Amygdala (tissue), 56 donors: Measurements from ENCODE around the gene MIPEP.
"Not testable (repeated sequence)": the region's sequence is repeated elsewhere in the genome, so short reads cannot be mapped to it uniquely, and the experiment has no call there.

Source experiments
- DNase-seq, 56 donors: peaks; one replicate each; lab custom pipeline; 2025; lab: John Stamatoyannopoulos, UW

MIPEP gene

DNA sequence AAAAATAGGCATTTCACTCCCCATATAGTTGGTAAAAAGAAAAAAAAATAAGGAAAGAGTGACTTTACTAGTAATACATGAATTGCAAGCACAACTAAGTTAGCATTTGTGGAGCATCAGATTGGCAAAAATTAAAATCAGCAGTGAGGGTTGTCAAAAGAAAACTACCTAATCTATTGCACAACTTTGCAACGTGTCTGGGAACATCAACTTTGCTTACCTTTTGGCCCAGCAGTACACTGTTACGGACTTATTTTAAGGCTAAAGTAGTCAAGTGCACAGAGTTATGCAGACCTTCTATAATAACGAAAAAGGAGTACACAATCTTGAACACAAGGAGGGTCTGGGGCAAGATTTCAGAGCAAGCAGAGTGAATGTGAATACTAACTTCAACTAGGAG lies 102.6 kb downstream of the MIPEP start:
- DNase-seq: no peak

DNA sequence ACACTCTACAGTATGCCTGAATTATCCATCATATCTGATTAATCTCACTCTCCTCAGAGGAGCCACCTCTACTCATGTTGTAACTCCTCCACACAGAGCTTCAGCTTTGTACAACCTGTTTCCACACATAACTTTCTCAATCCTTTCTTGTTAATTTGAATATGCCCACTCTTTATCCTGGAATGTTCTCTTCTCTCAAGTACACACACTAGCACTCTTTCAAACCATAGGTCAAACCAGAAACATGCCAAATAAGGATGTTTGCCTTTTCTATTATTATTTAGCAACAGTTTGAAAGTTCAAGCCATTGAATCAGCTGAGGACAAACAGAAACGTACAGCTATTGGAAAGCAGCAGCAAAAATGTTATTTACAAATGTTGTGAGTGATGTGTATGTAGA lies 110.3 kb downstream of the MIPEP start:
- DNase-seq: no peak

DNA sequence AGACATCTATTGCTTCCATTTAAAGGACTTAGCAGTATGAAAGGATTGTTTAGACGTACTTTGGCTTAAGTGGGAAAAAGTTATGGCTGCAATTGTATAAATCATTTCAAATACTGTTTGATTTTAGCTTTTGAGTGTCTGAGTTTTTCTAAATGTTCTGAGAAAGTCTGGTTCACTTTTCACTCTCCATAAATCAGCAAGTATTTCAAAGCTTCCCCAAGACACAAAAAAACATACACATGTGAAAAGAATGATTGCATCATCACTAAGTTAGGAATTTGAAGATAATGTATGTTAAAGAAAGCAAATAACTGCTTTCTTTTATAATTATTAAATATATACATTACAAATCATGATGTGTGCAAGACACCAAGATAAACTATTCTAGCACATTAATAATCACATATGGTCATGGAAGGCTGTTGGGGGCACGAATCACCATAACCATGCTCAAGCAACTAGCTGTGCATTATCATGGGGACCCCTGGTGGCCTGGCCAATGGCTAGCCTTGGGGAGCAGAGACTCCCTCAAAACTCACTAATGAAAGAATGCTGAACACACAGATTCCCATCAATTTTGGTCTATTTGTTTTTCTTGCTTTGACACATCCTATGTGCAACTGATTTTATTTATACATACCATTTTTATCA lies 111.1 kb downstream of the MIPEP start:
- DNase-seq: no peak

DNA sequence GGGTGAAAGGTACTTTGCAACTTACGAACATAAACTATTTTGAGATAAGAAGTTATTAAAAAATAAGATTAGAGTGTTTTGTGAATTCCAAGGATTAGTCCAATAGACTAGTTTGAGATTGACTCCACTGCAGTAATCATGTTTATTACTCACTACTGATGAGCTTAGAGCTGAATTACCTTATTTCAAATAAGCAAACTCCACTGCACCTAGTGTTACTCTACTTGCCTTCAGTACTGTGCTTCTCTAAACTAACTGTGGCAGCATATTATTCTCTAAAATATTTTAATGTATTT lies 111.7 kb downstream of the MIPEP start:
- no peak for DNase-seq

DNA sequence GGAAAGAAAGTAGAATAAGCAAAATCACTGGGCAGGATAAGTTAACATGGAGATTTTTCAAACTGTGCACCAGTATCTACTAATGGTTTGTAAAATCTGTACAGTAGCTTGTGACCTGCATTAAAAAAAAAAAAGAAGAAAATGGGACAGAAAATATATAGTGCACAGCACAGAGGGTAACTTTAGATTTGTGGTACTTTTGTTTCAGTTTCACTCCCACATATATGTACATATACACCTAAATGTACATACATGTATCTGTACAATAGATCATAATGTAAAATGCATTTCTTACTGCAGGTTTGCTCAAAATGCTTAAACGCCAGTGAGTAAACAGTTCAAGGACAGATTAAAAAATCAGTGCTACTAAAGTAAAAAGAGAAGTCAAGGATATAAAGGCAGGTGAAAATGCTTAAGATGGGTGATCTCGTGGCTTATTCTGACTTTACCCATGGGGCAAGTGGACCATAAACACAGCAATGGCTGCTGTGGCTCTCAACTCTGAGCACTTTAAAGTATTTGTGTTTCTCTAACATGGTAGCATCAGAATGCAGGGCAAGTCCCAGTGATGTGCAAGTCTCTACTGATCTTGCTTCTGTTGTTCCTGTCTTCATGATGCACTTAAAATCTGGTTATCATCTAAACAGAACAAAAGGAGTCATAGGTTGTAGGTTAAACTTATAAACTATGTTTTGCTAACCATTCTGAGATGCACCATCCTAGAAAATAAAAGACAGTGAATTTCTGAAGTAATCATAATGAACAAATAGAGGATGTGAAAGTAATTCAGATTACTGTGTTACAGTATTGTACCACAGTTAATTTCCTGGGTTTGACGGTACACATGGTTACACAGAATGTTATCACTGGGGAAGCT lies 112.3 kb downstream of the MIPEP start:
- DNase-seq: no peak

DNA sequence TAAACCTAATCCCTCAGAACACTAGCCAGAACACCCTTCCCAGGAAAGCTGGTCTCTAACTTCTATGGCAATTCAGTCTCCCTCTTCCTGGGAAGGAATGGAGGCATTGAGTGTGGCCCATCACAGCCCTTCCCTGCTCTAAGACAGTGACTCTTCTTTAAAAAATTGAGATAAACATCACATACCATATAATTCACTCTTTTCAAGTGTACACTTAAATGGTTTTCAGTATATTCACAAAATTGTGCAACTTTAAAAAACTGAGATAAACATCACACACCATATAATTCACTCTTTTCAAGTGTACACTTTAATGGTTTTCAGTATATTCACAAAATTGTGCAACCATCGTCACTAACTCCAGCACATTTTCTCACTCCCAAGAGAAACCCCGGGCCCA lies 116.5 kb downstream of the MIPEP start:
- no peak for DNase-seq

DNA sequence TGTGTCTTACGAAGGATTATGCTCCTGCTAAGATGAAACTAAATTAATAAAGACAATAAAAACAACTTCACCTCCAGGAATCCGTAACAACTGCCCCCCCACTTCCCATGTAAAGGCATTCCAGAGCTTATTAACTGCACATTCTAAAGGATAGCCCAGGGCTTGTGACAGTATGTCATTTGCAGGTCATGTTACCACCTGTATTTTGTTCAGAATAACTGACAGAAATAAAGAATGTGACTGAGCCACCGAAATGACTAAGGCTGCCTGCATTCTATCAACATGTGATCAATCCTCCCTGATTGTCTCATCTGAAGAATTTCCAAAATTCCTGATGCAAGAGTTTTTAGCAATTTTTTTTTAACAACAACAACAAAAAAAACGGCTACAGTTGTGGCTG lies 117.2 kb downstream of the MIPEP start:
- DNase-seq: no peak

DNA sequence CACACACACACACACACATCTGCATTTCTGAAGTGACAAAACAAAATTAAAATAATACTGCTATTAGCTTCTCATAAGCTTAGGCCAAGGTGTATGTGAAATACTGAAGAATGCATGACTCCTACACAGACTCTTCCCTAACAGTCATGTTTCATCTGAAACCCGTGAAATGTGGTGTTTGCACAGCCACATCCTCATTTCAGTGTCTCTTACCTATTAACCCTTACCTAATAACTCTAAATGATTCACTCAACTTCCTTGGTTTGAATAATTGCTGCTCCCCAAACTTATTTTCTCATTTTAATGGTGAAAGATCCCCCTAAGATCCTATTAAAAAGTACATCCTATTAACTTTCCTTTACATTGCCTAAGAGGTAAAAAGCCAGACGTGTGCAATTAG lies 117.6 kb downstream of the MIPEP start:
- no peak for DNase-seq

DNA sequence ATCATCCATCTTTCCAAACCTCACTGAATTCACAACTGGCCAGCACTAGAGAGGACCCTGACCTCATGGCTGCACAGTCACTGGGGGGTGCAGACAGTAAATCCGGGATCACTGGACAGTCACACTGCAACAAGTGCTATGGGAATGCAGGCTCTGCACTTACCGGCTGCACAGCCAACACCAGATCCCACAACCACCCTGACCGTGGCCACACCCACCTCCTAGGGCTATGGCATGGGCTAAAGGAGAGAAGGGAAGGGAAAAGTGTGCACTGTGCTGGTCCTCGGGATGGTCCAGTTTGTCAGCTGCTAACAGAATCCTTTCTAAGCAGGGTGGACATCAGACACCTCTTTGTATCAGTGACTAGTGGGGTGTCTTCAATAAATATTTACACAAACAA lies 118.2 kb downstream of the MIPEP start:
- no peak for DNase-seq

DNA sequence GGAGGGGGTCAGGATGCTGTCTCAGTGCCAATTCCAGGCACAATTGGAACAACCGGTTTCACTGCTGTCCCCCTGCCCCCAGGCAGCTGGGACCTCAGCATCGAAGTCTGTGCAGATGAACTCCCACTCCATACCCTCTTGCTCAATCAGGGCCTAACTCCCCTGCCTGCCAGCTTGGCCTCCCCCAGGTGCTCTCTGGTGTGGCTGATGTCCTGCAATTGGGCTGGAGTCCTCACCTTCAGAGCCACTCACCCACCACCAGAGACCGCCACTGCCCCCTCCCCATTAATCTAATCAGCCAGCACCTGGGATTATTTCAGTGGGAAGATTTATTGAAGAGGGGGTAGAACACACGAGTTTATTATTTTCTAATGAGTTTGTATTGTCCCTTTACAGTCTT lies 118.8 kb downstream of the MIPEP start:
- DNase-seq: no peak

DNA sequence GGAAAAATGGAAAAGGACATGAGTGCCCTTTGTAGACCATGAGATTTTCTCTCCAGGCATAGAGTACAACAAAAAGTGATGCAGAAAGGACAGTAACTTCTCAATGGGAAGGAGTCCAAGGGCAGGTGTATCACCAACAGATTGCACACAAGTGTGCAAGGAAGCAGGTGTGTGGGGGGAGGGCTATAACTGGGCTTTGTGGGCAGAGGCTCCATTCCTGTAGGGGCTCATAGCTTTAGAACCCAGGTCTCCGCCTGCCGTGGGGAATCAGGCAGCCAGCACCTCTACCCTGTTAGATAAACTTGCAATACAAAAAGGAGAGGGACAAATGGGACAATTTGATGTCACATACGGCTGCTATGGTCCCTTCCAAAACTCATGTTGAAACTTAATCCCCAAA lies 119.8 kb downstream of the MIPEP start:
- no peak for DNase-seq

DNA sequence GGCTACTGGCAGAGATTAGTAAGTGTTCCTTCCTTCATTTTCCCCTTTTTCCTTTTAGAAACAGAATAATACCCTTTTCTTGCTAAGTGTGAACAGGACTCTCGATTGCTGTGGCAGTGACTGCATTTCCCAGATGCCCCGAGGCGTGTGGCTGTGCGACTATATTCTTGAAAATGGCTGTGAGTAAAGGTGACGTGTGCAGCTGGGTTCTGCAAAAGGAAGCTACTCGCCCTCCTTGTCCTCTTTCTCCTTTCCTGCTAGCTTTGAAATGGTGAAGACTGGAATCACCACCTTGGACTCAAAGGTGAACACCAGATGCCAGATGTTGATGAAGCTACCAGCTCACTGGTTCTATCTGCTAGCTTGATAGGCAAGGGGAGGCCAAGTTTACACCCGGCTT lies 121.4 kb downstream of the MIPEP start:
- no peak for DNase-seq

DNA sequence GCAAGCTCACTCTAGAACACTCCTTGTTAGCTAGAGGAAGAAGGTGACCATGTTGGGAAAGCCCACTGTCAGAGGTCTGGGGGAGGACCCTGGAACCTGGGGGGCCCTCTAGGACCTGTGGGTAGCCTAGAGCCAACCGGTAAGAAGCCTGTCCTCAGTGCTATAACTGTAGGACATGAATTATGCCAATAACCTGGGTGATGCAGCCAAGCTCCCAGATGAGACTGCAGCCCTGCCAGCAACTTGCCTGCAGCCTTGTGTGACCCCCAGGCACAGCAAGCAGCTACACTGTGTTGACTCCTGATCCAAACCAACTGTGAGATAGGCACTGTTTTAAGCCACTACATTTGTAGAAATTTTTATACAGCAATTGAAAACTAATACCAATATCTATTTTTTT lies 122.3 kb downstream of the MIPEP start:
- no peak for DNase-seq

DNA sequence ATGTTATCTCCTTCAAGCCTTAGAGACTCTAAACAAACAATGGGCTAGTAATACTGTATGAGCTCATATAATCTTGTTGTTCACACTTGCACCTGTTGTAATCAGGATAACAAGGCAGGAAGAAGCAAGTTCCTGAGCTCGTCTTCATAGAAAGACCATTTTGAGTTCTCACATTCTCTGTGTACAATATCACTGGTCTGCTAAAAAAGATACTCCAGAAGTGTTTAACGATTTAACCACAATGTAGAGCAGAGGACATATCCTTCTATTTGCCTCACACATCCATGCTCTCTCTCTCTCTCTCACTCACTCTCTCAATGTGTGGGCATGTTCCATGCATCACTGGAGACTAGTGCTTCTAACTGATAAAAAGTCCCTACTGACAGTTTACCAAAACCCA lies 122.9 kb downstream of the MIPEP start:
- DNase-seq: no peak

DNA sequence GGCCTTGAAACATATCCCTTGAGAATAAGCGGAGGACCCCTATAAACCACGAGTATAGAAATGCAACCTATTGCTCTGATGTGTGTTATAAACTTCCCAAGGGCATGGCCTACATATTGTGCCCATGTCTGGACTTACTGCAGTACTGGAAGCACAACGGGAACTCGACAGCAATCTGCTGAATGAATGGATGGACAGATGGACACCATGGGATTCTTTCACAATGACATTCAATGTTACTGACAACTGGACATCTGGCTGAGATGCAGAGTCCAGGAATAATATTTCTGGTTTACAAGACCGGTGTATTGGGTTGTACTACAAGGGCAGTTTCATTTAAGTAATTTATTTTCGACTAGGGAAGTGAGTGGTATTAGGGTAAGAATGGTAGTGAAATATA lies 123.7 kb downstream of the MIPEP start:
- DNase-seq: no peak

DNA sequence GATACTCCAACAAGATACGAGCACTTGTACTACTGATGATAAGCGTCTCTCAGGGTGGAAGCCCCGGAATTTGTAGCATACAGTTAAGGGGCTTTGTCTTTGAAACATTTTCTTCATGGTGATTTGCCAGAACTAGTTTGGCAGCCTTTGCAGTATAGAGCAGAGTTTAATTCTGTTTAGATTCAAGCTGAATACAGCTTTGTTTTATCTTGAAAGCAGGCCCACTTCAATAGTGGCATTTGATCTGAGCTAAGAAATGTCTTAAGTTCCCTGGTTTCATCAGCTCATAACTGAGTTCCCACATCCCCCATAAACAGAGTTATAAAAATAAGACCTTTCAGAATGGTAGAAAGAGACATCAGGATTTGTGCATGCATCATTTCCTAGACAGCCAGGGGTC lies 125.9 kb downstream of the MIPEP start:
- DNase-seq: no peak

DNA sequence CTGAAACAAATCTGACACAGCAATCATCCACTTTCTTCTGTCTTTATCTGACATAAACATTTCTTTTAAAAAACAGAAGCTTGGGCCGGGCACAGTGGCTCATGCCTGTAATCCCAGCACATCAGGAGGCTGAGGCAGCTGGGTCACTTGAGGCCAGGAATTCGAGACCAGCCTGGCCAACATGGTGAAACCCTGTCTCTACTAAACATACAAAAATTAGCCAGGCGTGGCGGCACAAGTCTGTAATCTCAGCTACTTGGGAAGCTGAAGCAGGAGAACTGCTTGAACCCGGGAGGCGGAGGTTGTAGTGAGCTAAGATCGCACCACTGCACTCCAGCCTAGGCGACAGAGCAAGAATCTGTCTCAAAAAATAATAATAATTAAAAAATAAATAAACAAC lies 127.4 kb downstream of the MIPEP start:
- not testable (repeated sequence) for DNase-seq

DNA sequence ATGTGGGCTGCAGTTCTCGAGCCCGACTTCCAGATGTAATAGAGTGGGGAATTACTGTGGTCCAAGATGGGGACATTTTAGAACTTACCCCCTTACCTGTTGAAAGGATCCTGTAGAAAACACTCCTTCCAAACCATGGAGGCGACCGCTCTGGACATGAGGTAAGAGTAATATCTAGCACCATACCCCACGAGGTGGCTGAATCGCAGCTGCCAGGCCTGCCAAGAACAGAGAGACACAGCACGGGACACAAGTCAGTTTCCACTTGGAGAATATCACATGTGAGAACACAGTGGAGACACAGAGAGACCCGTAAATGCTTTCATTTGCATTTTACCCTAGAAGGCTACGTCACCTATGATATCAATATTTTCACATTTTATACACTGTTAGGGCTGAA lies 129.2 kb downstream of the MIPEP start:
- no peak for DNase-seq

DNA sequence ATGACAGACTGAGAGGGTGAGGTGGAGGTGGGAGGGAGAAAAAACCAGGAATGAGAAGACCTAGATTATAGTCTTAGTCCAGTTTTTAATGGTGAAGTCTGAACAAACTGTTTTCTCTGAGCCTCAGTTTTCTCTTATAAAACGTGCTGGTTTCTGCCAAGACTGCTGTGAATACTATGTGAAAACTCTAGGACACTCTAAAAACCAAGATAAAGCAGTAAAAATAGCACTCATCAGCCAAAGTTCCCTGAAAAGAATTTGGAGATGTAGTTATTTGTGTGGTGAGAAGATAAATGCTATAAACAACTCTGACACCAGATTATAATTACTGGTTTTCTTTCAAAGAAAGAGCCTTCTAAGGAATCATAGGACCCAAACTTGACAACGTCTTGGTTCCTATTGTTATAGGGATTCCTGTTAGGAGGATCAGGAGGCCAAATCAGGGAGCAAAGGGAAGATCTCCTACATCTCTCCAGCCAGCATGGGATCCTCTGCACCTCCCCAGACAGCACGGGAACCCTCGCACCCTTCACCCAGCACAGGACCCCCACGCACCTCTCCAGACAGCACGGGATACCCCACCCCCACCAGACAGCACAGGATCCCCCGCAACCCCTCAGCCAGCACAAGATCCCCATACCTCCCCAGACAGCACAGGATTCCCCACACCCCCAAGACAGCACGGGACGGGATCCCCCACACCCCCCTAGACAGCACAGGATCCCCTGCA lies 130.2 kb downstream of the MIPEP start:
- DNase-seq: no peak

DNA sequence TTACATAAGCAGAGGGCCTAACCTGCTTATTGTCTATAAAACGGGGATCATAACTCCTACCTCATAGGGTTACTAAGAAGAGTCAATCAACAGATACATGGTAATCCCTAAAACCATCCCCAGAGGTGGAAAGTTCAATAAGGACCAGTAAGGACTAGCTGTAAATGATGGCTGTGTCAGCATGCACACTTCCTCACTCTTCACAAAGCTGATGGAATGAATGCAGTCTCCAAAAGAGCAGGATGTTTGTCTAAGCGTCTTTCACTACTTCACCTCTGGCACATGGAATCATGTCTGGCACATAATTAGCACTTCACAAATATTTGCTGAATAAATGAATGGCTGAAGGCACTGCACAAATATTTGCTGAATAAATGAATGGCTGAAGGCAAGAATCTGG lies 134.2 kb downstream of the MIPEP start:
- no peak for DNase-seq

DNA sequence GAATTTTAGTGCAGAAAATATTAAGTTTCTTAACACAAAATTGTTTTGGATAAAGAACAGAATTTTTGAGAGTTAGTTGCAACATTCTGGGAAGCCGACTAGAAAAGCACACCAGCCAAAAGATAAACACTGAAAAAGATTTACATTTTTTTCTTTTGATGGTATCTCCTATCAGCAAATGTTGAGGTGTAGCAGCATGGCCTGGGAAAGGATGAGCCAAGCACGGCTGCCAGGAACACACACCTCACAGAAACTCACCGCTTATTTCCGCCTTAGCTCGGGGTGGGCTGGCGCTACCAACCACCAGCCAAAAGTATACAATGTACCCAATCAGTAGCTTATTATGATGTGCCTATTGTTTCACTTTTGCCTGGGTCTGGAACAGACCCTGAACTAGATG lies 134.7 kb downstream of the MIPEP start:
- no peak for DNase-seq

DNA sequence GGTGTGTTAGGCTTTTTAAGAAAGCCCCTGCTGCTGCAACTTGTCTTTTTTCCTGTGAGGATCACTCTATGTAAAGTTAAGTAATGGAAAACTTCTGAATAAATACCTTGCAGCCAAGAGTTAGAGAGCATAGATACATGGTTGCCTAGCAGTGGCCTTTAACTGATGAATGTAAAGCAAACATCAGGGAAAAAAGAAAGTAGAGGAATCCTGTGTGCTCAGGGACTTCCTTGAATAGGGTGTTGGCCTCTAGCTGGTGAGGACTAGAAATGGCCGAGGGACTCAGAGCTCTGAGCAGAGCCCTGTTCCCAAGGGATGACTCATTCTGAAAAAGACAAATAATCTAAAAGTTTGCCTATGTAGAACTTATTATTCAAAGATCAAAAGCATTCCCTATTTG lies 135.7 kb downstream of the MIPEP start:
- no peak for DNase-seq
